ENCODE results near the gene FCN2.

FCN2 gene

GRCh38 chr9:134886413-134886913 lies 5.9 kb downstream of the FCN2 start:
- CTCF ChIA-PET: interaction anchor here (2.5 kb wide), 1 partner anchor 12 kb away, joined by 7 read pairs; no protein-coding TSS in a partner anchor
- POLR2A ChIA-PET: no interaction called here
- TF ChIP-seq CTCF (IDR thresholded peaks at IDR 0.05; ENCODE audit: control extremely low read depth, extremely low read depth, low read depth, missing control alignments): no peak
- no peak for DNase-seq (ENCODE audit: extremely low spot score)

GRCh38 chr9:134887219-134887618 lies 6.6 kb downstream of the FCN2 start:
- no peak for DNase-seq (ENCODE audit: extremely low spot score)
- CTCF ChIA-PET: interaction anchor here (1.3 to 2.5 kb wide), 3 partner anchors 12 to 198 kb away, joined by 3 to 8 read pairs (median 7); no protein-coding TSS in a partner anchor
- TF ChIP-seq CTCF (IDR thresholded peaks at IDR 0.05; ENCODE audit: control extremely low read depth, extremely low read depth, low read depth, missing control alignments): no peak
- POLR2A ChIA-PET: no interaction called here

- POLR2A ChIA-PET: no interaction called here
- CTCF ChIA-PET: interaction anchor here (1.3 to 2.5 kb wide), 3 partner anchors 11 to 198 kb away, joined by 3 to 8 read pairs (median 7); no protein-coding TSS in a partner anchor
- no peak for TF ChIP-seq CTCF (IDR thresholded peaks at IDR 0.05; ENCODE audit: control extremely low read depth, extremely low read depth, low read depth, missing control alignments)
- no peak for DNase-seq (ENCODE audit: extremely low spot score)
Measured at GRCh38 chr9:134887686-134888602, 7.3 kb downstream of the FCN2 start.

GRCh38 chr9:134888603-134889190 lies 8.1 kb downstream of the FCN2 start:
- ChIA-PET POLR2A (no interaction called here), CTCF (interaction anchor here (2.5 kb wide), 2 partner anchors 10 to 14 kb away, joined by 7 to 8 read pairs; no protein-coding TSS in a partner anchor)
- TF ChIP-seq CTCF (IDR thresholded peaks at IDR 0.05; ENCODE audit: control extremely low read depth, extremely low read depth, low read depth, missing control alignments): no peak
- no peak for DNase-seq (ENCODE audit: extremely low spot score)

- CTCF ChIA-PET: interaction anchor here (2.5 kb wide), 2 partner anchors 9 to 15 kb away, joined by 7 to 8 read pairs; no protein-coding TSS in a partner anchor
- POLR2A ChIA-PET: no interaction called here
- no peak for DNase-seq (ENCODE audit: extremely low spot score)
- TF ChIP-seq CTCF (IDR thresholded peaks at IDR 0.05; ENCODE audit: control extremely low read depth, extremely low read depth, low read depth, missing control alignments): no peak
Measured at GRCh38 chr9:134889386-134890154, 9.0 kb downstream of the FCN2 start.

GRCh38 chr9:134890155-134890495 lies 9.5 kb downstream of the FCN2 start:
- POLR2A ChIA-PET: no interaction called here

More at GRCh38 chr9:134890155-134890495, 9.5 kb downstream of the FCN2 start:
- CTCF ChIA-PET: no interaction called here
- no peak for DNase-seq (ENCODE audit: extremely low spot score)
- no peak for TF ChIP-seq CTCF (IDR thresholded peaks at IDR 0.05; ENCODE audit: control extremely low read depth, extremely low read depth, low read depth, missing control alignments)
